Stimulated activated CD4-positive, alpha-beta T cell treated with anti-CD3 and anti-CD28 coated beads, Interleukin-12 subunit alpha, Interleukin-12 subunit beta, amount 100 ng/mL, for 48 hours (primary cell): Measurements from ENCODE around the gene IQCF5.
"Not testable (repeated sequence)": the region's sequence is repeated elsewhere in the genome, so short reads cannot be mapped to it uniquely, and the experiment has no call there.

Source experiments
- DNase-seq, 3 donors: peaks; one replicate each; pipeline ENCODE4 v3.0.0-alpha.2; 2020; ENCODE audit warnings: low read depth in 2 of 3, low spot score in 1 of 3

Gene IQCF5

DNA sequence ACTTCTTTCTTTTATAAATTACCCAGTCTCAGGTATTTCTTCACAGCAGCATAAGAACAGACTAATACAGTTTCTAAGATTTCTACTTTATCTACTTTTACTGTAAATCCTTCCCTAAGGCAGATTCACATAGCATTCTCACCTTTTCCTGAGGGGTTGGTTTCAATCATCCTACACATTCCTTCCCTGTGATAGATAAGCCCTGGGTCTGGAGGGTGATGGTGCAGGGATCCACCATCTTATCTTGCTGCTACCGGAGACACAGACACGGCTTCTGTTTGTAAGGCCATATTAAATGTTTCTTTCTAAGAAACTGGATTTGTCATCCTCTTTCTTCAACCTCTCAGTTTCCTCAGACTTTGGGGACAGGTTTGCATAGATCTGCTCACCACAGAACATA is 6.1 kb downstream of the IQCF5 start:
- DNase-seq = no peak

DNA sequence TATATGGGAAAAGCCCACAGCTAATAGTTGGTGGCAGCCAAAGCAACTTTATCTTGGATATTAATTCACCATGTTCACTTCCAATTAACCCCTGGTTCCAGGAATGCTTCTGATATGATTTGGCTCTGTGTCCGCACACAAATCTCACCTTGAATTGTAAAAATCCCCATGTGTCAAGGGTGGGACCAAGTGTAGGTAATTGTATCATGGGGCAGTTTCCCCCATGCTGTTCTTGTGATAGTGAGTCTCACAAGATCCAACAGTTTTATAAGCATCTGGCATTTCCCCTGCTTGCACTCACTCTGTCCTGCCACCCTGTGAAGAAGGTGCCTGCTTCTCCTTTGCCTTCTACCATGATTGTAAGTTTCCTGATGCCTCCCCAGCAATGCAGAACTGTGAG is 6.5 kb downstream of the IQCF5 start:
- not testable (repeated sequence) for DNase-seq

DNA sequence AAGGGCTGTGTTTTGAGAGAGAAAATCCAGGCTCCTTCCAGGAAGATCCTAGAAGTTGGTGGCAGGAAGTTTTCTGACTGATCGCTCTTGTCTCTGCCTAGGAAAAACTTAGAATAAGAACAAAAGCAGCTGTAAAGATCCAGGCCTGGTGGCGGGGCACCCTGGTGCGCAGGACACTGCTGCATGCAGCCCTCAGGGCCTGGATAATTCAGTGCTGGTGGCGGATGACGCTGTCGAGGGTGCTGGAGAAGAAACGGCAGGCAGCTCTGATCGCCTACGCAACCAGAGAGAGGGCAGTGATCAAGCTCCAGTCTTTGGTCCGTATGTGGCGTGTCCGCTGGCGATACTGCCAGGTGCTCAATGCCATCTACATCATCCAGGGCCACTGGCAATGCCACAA is 12.5 kb downstream of the IQCF5 start:
- DNase-seq = no peak

DNA sequence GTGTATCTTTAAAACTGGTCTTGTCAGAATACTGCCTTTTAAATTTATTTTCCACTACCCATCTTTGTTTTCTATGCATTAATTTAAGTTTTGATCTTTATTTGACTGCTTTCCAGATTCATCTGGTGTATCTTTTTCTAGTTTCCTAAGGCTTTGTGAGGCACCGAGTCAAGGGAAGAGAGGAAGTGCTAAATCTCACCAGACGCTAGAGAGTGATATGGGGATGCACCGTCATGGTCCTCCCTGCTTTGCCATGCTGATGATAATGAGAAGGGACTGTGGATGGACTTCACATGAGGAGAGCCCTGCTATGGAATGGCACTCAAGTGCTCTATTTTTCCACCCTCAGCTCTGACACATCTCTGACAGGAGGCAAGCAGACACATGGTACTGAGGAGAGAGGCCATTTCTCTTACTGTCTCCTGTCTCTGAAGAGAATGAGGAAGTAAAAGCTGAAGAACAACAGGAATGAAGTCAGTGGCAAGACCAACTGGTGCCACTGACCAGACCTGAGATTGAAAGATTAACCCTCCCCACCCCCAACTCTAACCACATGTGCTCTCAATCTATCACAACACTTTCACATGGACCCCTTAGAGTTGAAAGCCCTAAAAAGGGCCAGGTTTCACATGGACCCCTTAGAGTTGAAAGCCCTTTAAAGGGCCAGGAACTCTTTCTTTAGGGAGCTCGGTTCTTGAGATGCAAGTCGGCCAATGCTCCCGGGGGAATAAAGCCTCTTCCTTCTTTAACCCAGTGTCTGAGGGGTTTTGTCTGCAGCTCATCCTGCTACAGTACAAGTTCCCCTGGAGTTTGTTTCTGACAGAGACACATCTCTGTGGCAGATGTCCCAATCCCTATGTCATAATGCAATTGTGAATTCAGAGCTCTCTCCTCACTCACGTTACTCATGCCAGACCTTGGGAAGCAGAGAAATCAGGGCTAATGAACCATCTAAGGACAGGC is 14.4 kb downstream of the IQCF5 start, which contains the start of gene IQCF2:
TSS of gene IQCF2 (plus strand) at position 913 of the 963 bp plus-strand sequence. CDS start 52 bp downstream, outside the sequence.
- no peak for DNase-seq

DNA sequence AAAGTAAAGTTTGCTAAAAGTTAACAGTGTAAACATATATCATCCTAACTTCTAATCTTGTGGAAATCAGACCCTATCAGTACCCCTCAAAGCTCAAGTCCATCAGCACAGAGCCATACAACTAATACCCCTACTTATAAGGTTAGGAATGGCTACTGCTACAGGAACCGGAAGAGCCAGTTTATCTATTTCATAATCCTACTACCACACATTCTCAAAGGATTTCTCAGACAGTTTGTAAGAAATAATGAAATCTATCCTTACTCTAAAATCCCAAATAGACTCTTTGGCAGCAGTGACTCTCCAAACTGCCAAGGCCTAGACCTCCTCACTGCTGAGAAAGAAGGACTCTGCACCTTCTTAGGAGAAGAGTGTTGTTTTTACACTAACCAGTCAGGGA is 20.0 kb downstream of the IQCF5 start:
- not testable (repeated sequence) for DNase-seq

DNA sequence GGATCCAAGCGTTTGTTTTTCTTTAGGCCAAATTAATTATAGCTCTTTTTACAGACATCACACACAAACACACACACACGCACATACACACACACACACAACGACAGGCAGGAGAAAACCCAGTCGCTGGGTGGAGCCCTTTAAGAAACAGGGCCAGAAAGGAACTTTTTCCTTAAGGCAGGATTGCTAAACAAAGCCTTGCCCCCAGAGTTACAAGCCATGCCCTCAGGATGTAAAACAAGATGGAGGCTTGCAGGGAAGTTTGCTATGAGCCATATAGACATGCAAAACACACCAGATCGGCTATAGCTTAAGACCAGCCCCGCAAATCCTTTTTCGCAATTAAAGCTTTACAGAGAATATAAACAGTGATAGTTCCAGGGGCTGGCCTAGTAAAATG is 30.3 kb downstream of the IQCF5 start:
- no peak for DNase-seq

DNA sequence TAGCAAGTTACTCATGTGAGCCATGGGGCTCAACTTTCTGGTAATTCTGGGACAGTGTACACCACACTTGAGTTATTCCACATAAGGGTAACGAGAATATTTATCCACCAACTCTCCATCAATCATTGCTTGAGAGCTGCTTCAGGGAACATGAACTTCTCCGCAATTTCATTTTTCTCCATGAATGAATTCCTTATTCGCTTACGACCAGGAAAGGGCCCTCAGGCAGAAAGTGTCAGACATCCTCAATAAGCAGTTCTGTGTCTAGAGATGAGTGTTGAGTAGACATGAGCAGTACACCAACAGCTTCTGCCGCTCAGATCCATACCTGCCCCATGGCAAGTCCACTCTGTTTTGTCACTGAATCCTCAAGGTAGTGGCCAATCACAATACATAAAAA is 38.8 kb downstream of the IQCF5 start:
- no peak for DNase-seq

DNA sequence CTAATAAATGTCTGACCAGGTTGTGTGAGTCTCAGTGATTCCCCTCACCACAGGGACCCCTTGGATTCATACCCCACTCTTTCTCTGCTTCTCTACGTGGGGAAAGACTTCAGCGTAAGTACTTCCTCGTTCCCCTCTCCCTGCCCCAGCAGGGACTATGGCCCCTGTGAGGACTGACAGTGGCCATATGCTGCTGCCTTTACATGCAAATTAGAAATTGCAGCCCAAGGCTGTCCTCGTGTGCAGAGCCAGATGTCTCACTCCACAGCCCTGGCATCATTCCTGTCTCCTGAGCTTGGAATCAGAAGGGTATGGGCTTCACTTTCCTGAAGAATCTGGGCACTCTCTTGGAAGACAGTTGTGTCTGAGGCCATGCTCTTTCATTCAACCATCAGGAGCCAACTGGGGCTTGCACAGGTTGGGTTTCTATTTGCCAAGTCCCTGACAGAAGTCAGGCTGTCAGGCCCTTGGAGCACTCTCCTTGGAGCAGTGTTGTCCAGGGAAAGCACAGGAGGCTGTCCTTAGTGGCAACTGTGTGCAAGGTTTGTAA is 44.5 kb downstream of the IQCF5 start:
- no peak for DNase-seq

DNA sequence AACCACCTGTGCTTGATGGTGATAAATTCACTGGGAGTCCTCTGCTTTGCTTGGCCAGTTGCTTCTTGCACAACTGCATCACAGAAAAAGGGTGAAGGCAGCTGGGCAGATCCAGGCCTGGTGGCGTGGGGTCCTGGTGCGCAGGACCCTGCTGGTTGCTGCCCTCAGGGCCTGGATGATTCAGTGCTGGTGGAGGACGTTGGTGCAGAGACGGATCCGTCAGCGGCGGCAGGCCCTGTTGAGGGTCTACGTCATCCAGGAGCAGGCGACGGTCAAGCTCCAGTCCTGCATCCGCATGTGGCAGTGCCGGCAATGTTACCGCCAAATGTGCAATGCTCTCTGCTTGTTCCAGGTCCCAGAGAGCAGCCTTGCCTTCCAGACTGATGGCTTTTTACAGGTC is 45.1 kb downstream of the IQCF5 start:
- DNase-seq = no peak

DNA sequence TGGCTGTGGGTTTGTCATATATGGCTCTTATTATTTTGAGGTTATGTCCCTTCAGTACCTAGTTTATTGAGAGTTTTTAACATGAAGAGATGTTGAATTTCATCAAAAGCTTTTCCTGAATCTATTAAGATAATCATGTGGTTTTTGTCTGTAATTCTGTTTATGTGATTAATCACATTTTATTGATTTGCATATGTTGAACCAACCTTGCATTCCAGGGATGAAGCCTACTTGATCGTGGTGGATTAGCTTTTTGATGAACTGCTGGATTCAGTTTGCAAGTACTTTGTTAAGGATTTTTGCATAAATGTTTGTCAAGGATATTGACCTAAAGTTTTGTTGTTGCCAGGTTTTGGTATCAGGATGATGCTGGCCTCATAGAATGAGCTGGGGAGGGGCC is 47.1 kb downstream of the IQCF5 start:
- DNase-seq = no peak
